Fibroblast of lung (primary cell): Measurements from ENCODE around the gene POMGNT1.

Experiments
- CTCF ChIP-seq, 2 donors: IDR thresholded peaks in 1 of 2; conservative IDR thresholded peaks in 1 of 2; 1 replicate in 1 of 2; 2 replicates in 1 of 2; pipeline ENCODE4 v1.5.1; 2011 to 2012; ENCODE audit warnings: low read length in 2 of 2, control low read depth in 1 of 2, inconsistent platforms in 1 of 2, low read depth in 1 of 2, mild to moderate bottlenecking in 1 of 2
- EZH2 ChIP-seq: IDR thresholded peaks from 2 replicates; pipeline ENCODE4 v1.5.1; 2012; ENCODE audit warnings: low read length, control low read depth, mild to moderate bottlenecking; ENCODE audit errors: missing control alignments

DNA sequence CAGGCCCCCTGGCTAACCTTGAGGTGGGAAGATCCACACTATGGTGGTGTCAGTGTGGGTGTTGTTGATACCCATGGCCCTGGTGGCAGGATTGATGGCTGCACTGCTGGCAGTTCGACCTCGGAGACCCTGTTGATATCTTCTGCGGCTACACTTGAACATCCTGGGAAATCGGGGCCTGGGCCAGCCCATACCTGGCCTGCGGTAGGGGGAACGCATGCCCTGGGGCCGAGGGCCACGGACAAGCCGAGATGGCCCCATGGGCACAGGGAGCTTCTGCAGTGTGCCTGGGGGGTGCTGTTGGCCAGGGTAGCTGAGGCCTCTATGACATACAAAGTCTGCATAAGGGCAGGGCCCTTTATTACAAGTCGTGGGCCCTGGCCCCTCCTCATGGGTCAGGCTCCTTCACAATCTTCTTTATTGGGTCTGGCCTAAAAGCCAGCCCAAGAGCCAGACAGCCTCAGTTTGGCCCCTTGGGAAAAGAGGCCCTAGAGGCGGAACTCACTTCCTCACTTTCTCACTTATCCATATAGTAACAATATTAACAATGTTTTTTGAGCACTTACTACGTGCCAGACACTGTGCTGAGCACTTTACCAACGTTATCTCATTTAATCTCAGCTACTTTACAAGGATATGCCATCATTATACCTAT is 21.9 kb downstream of the POMGNT1 start, which contains the start of gene P3R3URF:
- TF ChIP-seq CTCF (conservative IDR thresholded peaks at IDR 0.05 in 1 of 2, IDR thresholded peaks at IDR 0.05 in 1 of 2; ENCODE audit: low read depth in 1 of 2, low read length in 2 of 2) (no peak), EZH2 (no peak)
